IMR-90 (cell line): Measurements from ENCODE around the gene SMG5. TPM values are rescaled to one million over a fixed set of nuclear protein-coding genes. Genes with fewer than 3 reads are reported as not detected.

Source experiments
- ATAC-seq: fragments of 200-7000 bp; cut with Tn5 transposase; 2 replicates; pipeline ENCODE4 v1.9.1; 2020; ENCODE audit warnings: low read depth, mild to moderate bottlenecking, moderate library complexity
- BruUV-seq: library from RNA; stranded (reverse); fragments of 400-500 nt; replicated peaks from 2 replicates; lab custom pipeline; 2021; lab: Mats Ljungman, UMichigan
- CTCF ChIA-PET: fragments of 300-600 bp; formaldehyde crosslinking; extraction: SDS; loops from one replicate; lab custom pipeline; 2021; ENCODE audit warnings: antibody characterized with exemption; lab: Yijun Ruan, JAX
- POLR2A ChIA-PET: fragments of 300-600 bp; sonication (Branson Sonifier 250); formaldehyde crosslinking; loops from one replicate; lab custom pipeline; 2022; ENCODE audit warnings: antibody characterized with exemption; ENCODE audit not compliant: unreplicated experiment; lab: Charles Lee
- DNase-seq: peaks from one replicate; pipeline ENCODE4 v3.0.0; 2013
- H2AFZ ChIP-seq: replicated peaks from 2 replicates; pipeline ENCODE3; 2013; ENCODE audit warnings: low read length, mild to moderate bottlenecking; ENCODE audit not compliant: poor library complexity
- H2AK5ac ChIP-seq: 2 replicates; pipeline ENCODE4 v1.6.1; 2013; ENCODE audit warnings: low read depth, low read length, inconsistent platforms
- H2AK9ac ChIP-seq: replicated peaks from 2 replicates; pipeline ENCODE3; 2013; ENCODE audit warnings: mild to moderate bottlenecking, low read depth, low read length, moderate library complexity; ENCODE audit not compliant: poor library complexity
- H2BK120ac ChIP-seq: 2 replicates; pipeline ENCODE4 v1.6.1; 2013; ENCODE audit warnings: low read depth, low read length, inconsistent platforms
- H2BK15ac ChIP-seq: 3 replicates; pipeline ENCODE4 v1.6.1; 2013; ENCODE audit warnings: low read depth, low read length, inconsistent platforms
- H2BK20ac ChIP-seq: 2 replicates; pipeline ENCODE4 v1.6.1; 2013; ENCODE audit warnings: low read depth, mild to moderate bottlenecking, inconsistent platforms, low read length, moderate library complexity
- H2BK5ac ChIP-seq: 2 replicates; pipeline ENCODE4 v1.6.1; 2013; ENCODE audit warnings: mild to moderate bottlenecking, low read depth, low read length, inconsistent platforms; ENCODE audit not compliant: poor library complexity, severe bottlenecking
- H3K14ac ChIP-seq: replicated peaks from 2 replicates; pipeline ENCODE4 v1.6.1; 2013; ENCODE audit warnings: low read depth, low read length, inconsistent platforms
- H3K18ac ChIP-seq: 2 replicates; pipeline ENCODE4 v1.6.1; 2013; ENCODE audit warnings: low read depth, low read length, control low read depth
- H3K23ac ChIP-seq: 2 replicates; pipeline ENCODE4 v1.6.1; 2013; ENCODE audit warnings: low read depth, low read length, inconsistent platforms
- H3K27ac ChIP-seq: 2 replicates; pipeline ENCODE4 v1.5.1; 2013; ENCODE audit warnings: mild to moderate bottlenecking, control low read depth, low read length; ENCODE audit not compliant: insufficient read depth
- H3K27me3 ChIP-seq: 2 replicates; pipeline ENCODE4 v1.6.1; 2013; ENCODE audit warnings: low read length; ENCODE audit not compliant: control insufficient read depth, insufficient read depth
- H3K36me3 ChIP-seq: 2 replicates; pipeline ENCODE4 v1.6.1; 2013; ENCODE audit warnings: low read length, mixed read lengths; ENCODE audit not compliant: control insufficient read depth, insufficient read depth
- H3K4ac ChIP-seq: 2 replicates; pipeline ENCODE4 v1.6.1; 2013; ENCODE audit warnings: low read depth, low read length, inconsistent platforms
- H3K4me1 ChIP-seq: 2 replicates; pipeline ENCODE4 v1.6.1; 2013; ENCODE audit warnings: low read length, mixed read lengths; ENCODE audit not compliant: control insufficient read depth, insufficient read depth
- H3K4me2 ChIP-seq: 2 replicates; pipeline ENCODE4 v1.6.1; 2013; ENCODE audit warnings: low read depth, mild to moderate bottlenecking, control low read depth, low read length, moderate library complexity
- H3K4me3 ChIP-seq: 2 replicates; pipeline ENCODE4 v1.5.1; 2013; ENCODE audit warnings: low read depth, mild to moderate bottlenecking, control low read depth, low read length, moderate library complexity; ENCODE audit not compliant: insufficient read depth
- H3K56ac ChIP-seq: 2 replicates; pipeline ENCODE4 v1.6.1; 2013; ENCODE audit warnings: low read length, inconsistent platforms; ENCODE audit not compliant: insufficient read depth; ENCODE audit errors: extremely low read depth
- H3K79me1 ChIP-seq, 2 experiments: 2 replicates each; pipeline ENCODE4 v1.6.1; 2013; ENCODE audit warnings: low read length in 2 of 2, inconsistent platforms in 1 of 2, low read depth in 1 of 2
- H3K9ac ChIP-seq: 2 replicates; pipeline ENCODE4 v1.6.1; 2013; ENCODE audit warnings: low read depth, low read length, control low read depth
- H3K9me1 ChIP-seq: 2 replicates; pipeline ENCODE4 v1.6.1; 2013; ENCODE audit warnings: low read length, inconsistent platforms; ENCODE audit not compliant: insufficient read depth
- H3K9me3 ChIP-seq: 2 replicates; pipeline ENCODE4 v1.6.1; 2013; ENCODE audit warnings: low read length; ENCODE audit not compliant: control insufficient read depth, insufficient read depth
- H4K20me1 ChIP-seq: 2 replicates; pipeline ENCODE4 v1.6.1; 2013; ENCODE audit warnings: low read length, inconsistent platforms; ENCODE audit not compliant: insufficient read depth
- H4K5ac ChIP-seq: 2 replicates; pipeline ENCODE4 v1.6.1; 2013; ENCODE audit warnings: mild to moderate bottlenecking, low read depth, low read length, control low read depth
- H4K8ac ChIP-seq, 2 experiments: 2 replicates each; pipeline ENCODE4 v1.6.1; 2013; ENCODE audit warnings: low read depth in 2 of 2, low read length in 2 of 2, control low read depth in 1 of 2, inconsistent platforms in 1 of 2
- H4K91ac ChIP-seq: 2 replicates; pipeline ENCODE4 v1.6.1; 2013; ENCODE audit warnings: low read depth, low read length, inconsistent platforms; ENCODE audit not compliant: insufficient read depth
- BHLHE40 ChIP-seq: fragments of 150-350 bp; IDR thresholded peaks from 2 replicates; pipeline ENCODE4 v1.6.1; 2016; ENCODE audit warnings: mild to moderate bottlenecking, low read depth, low read length
- CEBPB ChIP-seq: IDR thresholded peaks from 2 replicates; pipeline ENCODE4 v1.6.1; 2012; ENCODE audit warnings: low read depth, low read length, improper control_type of control experiment
- CHD1 ChIP-seq: IDR thresholded peaks from 2 replicates; pipeline ENCODE4 v1.6.1; 2012; ENCODE audit warnings: low read depth, low read length, improper control_type of control experiment
- CTCF ChIP-seq: conservative IDR thresholded peaks from 2 replicates; pipeline ENCODE4 v1.5.1; 2012; ENCODE audit warnings: mild to moderate bottlenecking, low read depth, low read length, improper control_type of control experiment
- ELK1 ChIP-seq: fragments of 150-350 bp; IDR thresholded peaks from 2 replicates; pipeline ENCODE4 v1.6.1; 2016; ENCODE audit warnings: low read depth, mild to moderate bottlenecking, low read length, moderate library complexity, borderline replicate concordance
- FOS ChIP-seq: fragments of 150-350 bp; IDR thresholded peaks from 2 replicates; pipeline ENCODE4 v1.6.1; 2016; ENCODE audit warnings: low read depth, low read length
- MAZ ChIP-seq: IDR thresholded peaks from 2 replicates; pipeline ENCODE4 v1.6.1; 2012; ENCODE audit warnings: low read depth, mild to moderate bottlenecking, low read length, improper control_type of control experiment, moderate library complexity, borderline replicate concordance
- MXI1 ChIP-seq: IDR thresholded peaks from 2 replicates; pipeline ENCODE4 v1.6.1; 2012; ENCODE audit warnings: low read depth, mild to moderate bottlenecking, low read length, moderate library complexity, borderline replicate concordance
- POLR2A ChIP-seq: IDR thresholded peaks from 2 replicates; pipeline ENCODE4 v1.6.1; 2012; ENCODE audit warnings: mild to moderate bottlenecking, low read depth, low read length
- RCOR1 ChIP-seq: IDR thresholded peaks from 2 replicates; pipeline ENCODE4 v1.6.1; 2012; ENCODE audit warnings: mild to moderate bottlenecking, low read length, improper control_type of control experiment; ENCODE audit not compliant: insufficient replicate concordance
- RFX5 ChIP-seq: IDR thresholded peaks from 2 replicates; pipeline ENCODE4 v1.8.0; 2012; ENCODE audit warnings: low read depth, mild to moderate bottlenecking, low read length, moderate library complexity
- SMC3 ChIP-seq: fragments of 150-350 bp; IDR thresholded peaks from 2 replicates; pipeline ENCODE4 v1.6.1; 2016; ENCODE audit warnings: low read depth, mild to moderate bottlenecking, antibody characterized with exemption, low read length, moderate library complexity
- USF2 ChIP-seq: fragments of 150-350 bp; IDR thresholded peaks from 2 replicates; pipeline ENCODE4 v1.6.1; 2017; ENCODE audit warnings: mild to moderate bottlenecking, antibody characterized with exemption, low read length, low read depth
- WGBS, 2 experiments: methylation state at CpG; one replicate each; pipeline versions ENCODE4 v1.1.5 to v1.1.7; 2013; ENCODE audit warnings: missing lambda C conversion rate in 2 of 2; ENCODE audit not compliant: insufficient read length in 1 of 2; ENCODE audit errors: extremely low coverage in 2 of 2; 5-methylcytosine and 5-hydroxymethylcytosine counted together
- dilution Hi-C: fragments of 300-500 bp; cut with HindIII; formaldehyde crosslinking; loops from one replicate; pipeline ENCODE4 v1.14.3; 2018; ENCODE audit warnings: low sequenced_read_pairs; ENCODE audit not compliant: unreplicated experiment
- in situ Hi-C: fragments of 300-500 bp; cut with MboI; formaldehyde crosslinking; loops from 3 replicates; pipeline ENCODE4 v1.14.3; 2019; ENCODE audit warnings: low sequenced_read_pairs, inconsistent platforms, mixed read lengths
- intact Hi-C: fragments of 100-400 bp; cut with micrococcal nuclease; formaldehyde crosslinking; loops from 2 replicates; pipeline ENCODE4 v1.10.0; 2022
- polyA plus RNA-seq, 3 experiments: library from polyadenylated mRNA; depleted of rRNA; stranded (reverse); fragments of >200 nt; gene quantifications; 2 replicates each; pipeline ENCODE4 v1.2.3, GENCODE V29; 2012; ENCODE audit warnings: low replicate concordance in 1 of 3
- total RNA-seq: library from RNA; depleted of rRNA; stranded (reverse); fragments of >200 nt; gene quantifications from 2 replicates; pipeline ENCODE4 v1.2.3, GENCODE V29; 2012

SMG5 gene
- total and polyA plus RNA-seq, 2 of the 4 experiments (the other 2 are of a cell fraction), result 34.7 to 37.3 TPM

- Histone ChIP-seq H3K56ac (no peak overlapping the region), H3K79me1 (peaks cover 14 to 44% of the 10 kb centered on the region in 2 experiments), H4K91ac (no peak overlapping the region), H2AK5ac (no peak overlapping the region), H3K9me3 (no peaks in the 10 kb centered on the region), H2BK120ac (no peak overlapping the region), H3K4me1 (peaks cover 4% of the 10 kb centered on the region; the same call in 1 of the 2 replicates), H2BK15ac (no peak overlapping the region), H3K36me3 (peaks cover 13% of the 10 kb centered on the region), H3K4ac (no peak overlapping the region), H3K18ac (no peak overlapping the region), H3K23ac (no peak overlapping the region), H4K5ac (no peak overlapping the region), H2BK20ac (no peak overlapping the region), H4K8ac (no peak overlapping the region), H3K27ac (no peak overlapping the region), H4K20me1 (no peaks in the 10 kb centered on the region), H3K9ac (no peak overlapping the region), H3K4me2 (no peak overlapping the region), H2BK5ac (no peak overlapping the region), H2AK9ac (no peak overlapping the region), H3K14ac (no peak overlapping the region), H3K9me1 (peaks cover 4% of the 10 kb centered on the region), H3K27me3 (no peaks in the 10 kb centered on the region), H2AFZ (no peak overlapping the region), H3K4me3 (no peak overlapping the region)
- in situ Hi-C loops, result loop anchor here (5.0 kb wide), 1 partner anchor 128 kb away; no protein-coding TSS in a partner anchor
- dilution Hi-C loops, result no loop called here
- TF ChIP-seq POLR2A, result no peak
- no peak for TF ChIP-seq MAZ
- TF ChIP-seq FOS, result no peak
- no peak for TF ChIP-seq MXI1
- TF ChIP-seq USF2, result no peak
- no peak for TF ChIP-seq RFX5
- no peak for TF ChIP-seq CHD1
- no peak for TF ChIP-seq SMC3
- no peak for TF ChIP-seq CTCF
- TF ChIP-seq CEBPB, result no peak
- TF ChIP-seq ELK1, result no peak
- TF ChIP-seq BHLHE40, result no peak
- TF ChIP-seq RCOR1, result no peak
- 93% methylated on average over 3 of the region's 9 CpGs; no CpG with 5 or more reads in 1 of the 2 experiments for WGBS, 2 experiments
- BruUV-seq, result no TSS peak
- DNase-seq (no peak), ATAC-seq (no peak)
- intact Hi-C loops, result no loop called here
- CTCF ChIA-PET, result interaction anchor here (0.6 kb wide), 1 partner anchor 229 kb away, joined by 3 read pairs; no protein-coding TSS in a partner anchor
- POLR2A ChIA-PET, result no interaction called here
Measured at GRCh38 chr1:156220226-156220625, 62.4 kb downstream of the SMG5 start.
